Heart right ventricle (tissue), 16 donors: ENCODE measurements around the gene JPH2. TPM values are rescaled to one million over a fixed set of nuclear protein-coding genes. Genes with fewer than 3 reads are reported as not detected.
A peak's percentile ranks its signal among the peaks of the same experiment; 100 is the strongest.

Source experiments
- ATAC-seq, 8 donors: fragments of 200-7000 bp; cut with Tn5 transposase; one replicate each; pipeline ENCODE4 v1.9.1; 2020; ENCODE audit warnings: mild to moderate bottlenecking in 8 of 8, moderate library complexity in 8 of 8, moderate number of reproducible peaks in 1 of 8
- DNase-seq, 2 donors: peaks; one replicate each; pipeline ENCODE4 v3.0.0-alpha.2; 2020
- H3K27ac ChIP-seq, 10 donors: fragments of 200-600 bp; sonication (generic) in 2 of 10; one replicate each; pipeline versions ENCODE4 v1.5.0 to v1.8.0; 2020 to 2022; ENCODE audit warnings: mild to moderate bottlenecking in 3 of 10
- H3K27me3 ChIP-seq, 7 donors: fragments of 200-600 bp; one replicate each; pipeline ENCODE4 v1.8.0; 2021 to 2022; ENCODE audit warnings: mild to moderate bottlenecking in 2 of 7
- H3K36me3 ChIP-seq, 9 donors: fragments of 200-600 bp; sonication (generic) in 1 of 9; one replicate each; pipeline versions ENCODE4 v1.5.0 to v1.8.0; 2020 to 2022; ENCODE audit warnings: mild to moderate bottlenecking in 2 of 9
- H3K4me1 ChIP-seq, 9 donors: fragments of 200-600 bp; sonication (generic) in 1 of 9; one replicate each; pipeline versions ENCODE4 v1.5.0 to v1.8.0; 2020 to 2022; ENCODE audit warnings: mild to moderate bottlenecking in 4 of 9
- H3K4me3 ChIP-seq, 10 donors: fragments of 200-600 bp; sonication (generic) in 2 of 10; one replicate each; pipeline versions ENCODE4 v1.5.0 to v1.8.0; 2020 to 2022; ENCODE audit warnings: mild to moderate bottlenecking in 7 of 10, moderate library complexity in 2 of 10
- H3K9me3 ChIP-seq, 11 donors: fragments of 200-600 bp in 10 of 11; sonication (generic) in 2 of 11; one replicate each; pipeline versions ENCODE4 v1.5.0 to v1.8.0; 2013 to 2022; ENCODE audit warnings: mild to moderate bottlenecking in 2 of 11, control low read depth in 1 of 11, moderate library complexity in 1 of 11
- WGBS, 2 donors: extraction: QIAGEN DNeasy Blood & Tissue Kit; methylation state at CpG; one replicate each; pipeline ENCODE4 v1.1.7; 2013; ENCODE audit warnings: inconsistent platforms in 1 of 2; 5-methylcytosine and 5-hydroxymethylcytosine counted together
- intact Hi-C, 10 donors: fragments of 100-400 bp; cut with DNase I; formaldehyde crosslinking; loops; one replicate each; pipeline versions ENCODE4 v1.11.1 to v1.14.2; 2022
- polyA plus RNA-seq, 2 donors: library from polyadenylated mRNA; stranded (reverse); fragments of 200-250 nt; gene quantifications; one replicate each; pipeline ENCODE4 v1.2.3, GENCODE V29; 2013
- total RNA-seq, 10 donors: library from RNA; stranded (reverse); fragmentation: NEBNext Ultra II Directional in 3 of 10; extraction: Animal tissue kit (Norgen Biotek cat#: 25700) in 3 of 10; gene quantifications; one replicate each; pipeline versions ENCODE4 v1.2.1 to v1.2.4, GENCODE V29; 2021 to 2023
- TF ChIP-seq, protein P1 (sequence below), 9 donors: fragments of 200-600 bp; sonication (generic) in 2 of 9; IDR thresholded peaks; one replicate each; pipeline versions ENCODE4 v1.5.0 to v1.8.0; 2021 to 2022; ENCODE audit warnings: antibody characterized with exemption in 9 of 9, mild to moderate bottlenecking in 5 of 9, moderate library complexity in 1 of 9
- donor health status: Arrhythmogenic right ventricular cardiomyopathy.
- donor health status: ischemic (EF 13 %, LVEDD 7.1; RV severe dilation, severe dysfunction).
- donor health status: healthy with polysubstance abuse.
- donor health status: DM: no; HTN: yes; CAD: no.
- donor health status: DM: no; HTN: no; CAD: no.
- donor health status: ischemic (EF 25% LVEDD 6.9; RV normal size, moderate dysfunction).
- donor health status: ischemic (EF 25% LVEDD 5.7; RV mildly dilated, moderate dysfunction).
- donor health status: healthy.
- donor health status: DM: yes; HTN: yes; CAD: no.
- donor health status: Ischemic cardiomyopathy.
- donor health status: ischemic (EF 35%, LVEDD 5.7; RV mildly dilated, moderate dysfunction).
- donor health status: nonischemic (EF 11% LVEDD 7.7; RV severe dilation, severe dysfunction).
- donor health status: DM: yes; HTN: yes; CAD: no.
- donor health status: PGD.
- donor health status: ischemic (EF 29% LVEDD 5.4; RV normal size, mild dysfunction).
- donor health status: nonischemic (EF 23%, LVEDD 6.1; RV moderate dilation, normal function).

Gene JPH2
- total and polyA plus RNA-seq, 12 donors: 61.9 to 215 (median 146) TPM

DNA sequence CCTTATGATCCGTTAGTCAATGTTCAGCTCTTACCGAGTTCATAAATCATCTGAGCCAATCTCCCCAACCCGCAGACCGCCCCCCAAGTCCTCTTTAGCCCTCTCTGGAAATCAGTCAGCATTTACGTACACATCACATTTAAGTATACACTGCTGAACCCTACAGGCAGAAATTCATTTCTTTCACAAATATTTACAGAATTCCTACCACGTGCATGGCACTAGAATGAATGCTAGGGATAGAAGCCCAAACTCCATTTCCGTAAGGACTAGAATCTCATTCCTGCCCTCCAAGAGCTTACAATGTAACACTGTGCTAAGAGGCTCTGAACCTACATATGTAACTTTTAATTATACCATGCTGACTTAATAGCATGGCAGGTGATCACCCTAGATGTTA is 21.8 kb upstream of the JPH2 start:
- Histone ChIP-seq H3K36me3 (peaks cover 0 to 30% (median 12%) of the 10 kb centered on the region in 9 donors), H3K4me3 (peak overlapping the region in 9 of 10 donors; percentile 73 to 99 (median 94)), H3K27me3 (no peaks in the 10 kb centered on the region), H3K27ac (peak overlapping the region in 7 of 10 donors; percentile 14 to 99 (median 97)), H3K4me1 (peaks cover 0 to 75% (median 62%) of the 10 kb centered on the region in 9 donors), H3K9me3 (no peaks in the 10 kb centered on the region)
- WGBS, 2 donors: 39 to 42% methylated on average over 7 of the region's 7 CpGs
- ATAC-seq (no peak), DNase-seq (no peak)
- intact Hi-C loops: loop anchor here in 1 of 10 donors (5.0 kb wide), 1 partner anchor 751 kb away; the partner anchor contains the start of gene SRSF6
- TF ChIP-seq, protein P1, sequence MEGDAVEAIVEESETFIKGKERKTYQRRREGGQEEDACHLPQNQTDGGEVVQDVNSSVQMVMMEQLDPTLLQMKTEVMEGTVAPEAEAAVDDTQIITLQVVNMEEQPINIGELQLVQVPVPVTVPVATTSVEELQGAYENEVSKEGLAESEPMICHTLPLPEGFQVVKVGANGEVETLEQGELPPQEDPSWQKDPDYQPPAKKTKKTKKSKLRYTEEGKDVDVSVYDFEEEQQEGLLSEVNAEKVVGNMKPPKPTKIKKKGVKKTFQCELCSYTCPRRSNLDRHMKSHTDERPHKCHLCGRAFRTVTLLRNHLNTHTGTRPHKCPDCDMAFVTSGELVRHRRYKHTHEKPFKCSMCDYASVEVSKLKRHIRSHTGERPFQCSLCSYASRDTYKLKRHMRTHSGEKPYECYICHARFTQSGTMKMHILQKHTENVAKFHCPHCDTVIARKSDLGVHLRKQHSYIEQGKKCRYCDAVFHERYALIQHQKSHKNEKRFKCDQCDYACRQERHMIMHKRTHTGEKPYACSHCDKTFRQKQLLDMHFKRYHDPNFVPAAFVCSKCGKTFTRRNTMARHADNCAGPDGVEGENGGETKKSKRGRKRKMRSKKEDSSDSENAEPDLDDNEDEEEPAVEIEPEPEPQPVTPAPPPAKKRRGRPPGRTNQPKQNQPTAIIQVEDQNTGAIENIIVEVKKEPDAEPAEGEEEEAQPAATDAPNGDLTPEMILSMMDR (IDR thresholded peaks at IDR 0.05): no peak

DNA sequence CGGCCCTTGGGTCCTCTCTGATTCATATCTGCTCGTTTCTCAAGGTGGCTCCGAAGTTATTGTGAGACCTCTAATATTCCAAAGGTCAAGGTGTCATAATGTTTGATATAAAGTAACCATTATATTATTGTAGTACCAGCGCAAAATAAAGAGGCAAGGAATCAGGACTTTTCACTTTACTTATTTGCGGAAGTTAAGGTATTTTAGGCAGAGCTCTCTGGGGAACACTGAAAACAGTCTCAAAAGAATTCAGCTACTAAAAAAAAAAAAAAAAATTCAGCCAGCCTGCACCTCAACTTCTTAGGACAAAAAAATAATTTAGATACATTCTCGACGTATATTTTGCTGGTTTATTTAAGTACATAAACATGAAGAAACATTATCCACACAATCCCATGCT is 21.2 kb upstream of the JPH2 start:
- peak overlapping the region in 6 of 10 donors; percentile 73 to 99 (median 96) for H3K4me3 ChIP-seq
- no peak for DNase-seq
- TF ChIP-seq, protein P1 (IDR thresholded peaks at IDR 0.05): no peak
- WGBS, 2 donors: 38 to 52% methylated on average over 7 of the region's 7 CpGs
- no peaks in the 10 kb centered on the region for H3K27me3 ChIP-seq
- intact Hi-C loops: loop anchor here in 1 of 10 donors (5.0 kb wide), 1 partner anchor 751 kb away; the partner anchor contains the start of gene SRSF6
- peaks cover 0 to 31% (median 12%) of the 10 kb centered on the region in 9 donors for H3K36me3 ChIP-seq
- no peak for ATAC-seq
- H3K27ac ChIP-seq: peak overlapping the region in 7 of 10 donors; percentile 21 to 99 (median 93)
- H3K4me1 ChIP-seq: peaks cover 0 to 77% (median 63%) of the 10 kb centered on the region in 9 donors
- H3K9me3 ChIP-seq: no peaks in the 10 kb centered on the region

DNA sequence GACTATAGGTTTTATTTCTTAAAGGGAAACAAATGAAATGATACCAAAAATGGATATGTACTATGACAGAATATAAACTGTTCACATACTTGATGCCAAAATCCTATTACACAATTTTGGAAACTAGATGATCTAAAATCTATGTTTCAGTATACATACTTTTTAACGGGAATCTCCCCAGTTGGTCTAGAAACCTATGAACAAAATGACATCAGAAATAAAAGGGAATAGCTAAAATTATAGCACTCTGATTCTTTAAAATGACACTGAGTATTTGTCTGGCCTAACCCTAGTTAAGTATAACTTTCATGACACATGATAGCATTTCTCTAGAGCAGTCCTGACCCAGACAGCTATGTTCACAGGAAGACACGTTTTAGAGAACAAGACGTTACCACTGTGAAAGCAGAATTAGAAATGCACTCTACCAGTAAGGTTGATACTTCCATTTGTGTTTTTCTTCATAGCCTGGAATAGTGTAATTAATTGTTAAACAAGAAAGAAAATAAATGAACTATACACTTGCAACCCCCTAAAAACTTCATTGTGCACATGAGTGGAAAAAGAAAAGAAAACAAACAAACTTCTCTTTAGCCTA is 20.2 kb upstream of the JPH2 start:
- intact Hi-C loops: loop anchor here in 1 of 10 donors (5.0 kb wide), 1 partner anchor 750 kb away; the partner anchor contains the start of gene SRSF6
- DNase-seq (no peak), ATAC-seq (no peak)
- 29 to 40% methylated on average over 3 of the region's 3 CpGs for WGBS, 2 donors
- Histone ChIP-seq H3K36me3 (peaks cover 0 to 41% (median 17%) of the 10 kb centered on the region in 9 donors), H3K27me3 (no peaks in the 10 kb centered on the region), H3K9me3 (no peaks in the 10 kb centered on the region), H3K4me3 (no peak overlapping the region), H3K27ac (peak overlapping the region in 8 of 10 donors; percentile 3 to 99 (median 40)), H3K4me1 (peaks cover 0 to 77% (median 64%) of the 10 kb centered on the region in 9 donors)
- TF ChIP-seq, protein P1 (IDR thresholded peaks at IDR 0.05): no peak

DNA sequence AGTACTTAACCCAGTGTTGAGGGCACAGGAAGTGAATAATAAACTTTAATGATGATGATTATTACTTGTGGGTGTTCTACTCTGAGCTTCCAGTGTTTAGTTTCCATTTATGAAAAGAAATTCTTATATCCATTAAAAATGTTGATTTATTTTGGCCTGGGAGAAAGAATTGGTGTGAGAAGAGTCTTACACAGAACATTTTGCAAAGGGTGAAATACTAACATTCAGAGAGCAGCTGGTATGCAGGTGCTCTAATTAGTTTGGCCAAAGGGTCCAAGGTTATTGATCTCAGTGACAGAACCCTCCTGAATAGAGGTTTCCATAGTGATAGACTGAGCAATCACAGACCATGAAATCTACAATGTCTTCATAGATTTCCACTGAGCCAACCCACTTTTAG is 19.1 kb upstream of the JPH2 start:
- no peaks in the 10 kb centered on the region for H3K9me3 ChIP-seq
- TF ChIP-seq, protein P1 (IDR thresholded peaks at IDR 0.05): no peak
- intact Hi-C loops: loop anchor here in 1 of 10 donors (5.0 kb wide), 1 partner anchor 749 kb away; the partner anchor contains the start of gene SRSF6
- peaks cover 0 to 78% (median 61%) of the 10 kb centered on the region in 9 donors for H3K4me1 ChIP-seq
- ATAC-seq: no peak
- DNase-seq: no peak
- H3K27me3 ChIP-seq: no peaks in the 10 kb centered on the region
- H3K27ac ChIP-seq: peak overlapping the region in 2 of 10 donors; percentile 97 to 99
- peaks cover 0 to 52% (median 25%) of the 10 kb centered on the region in 9 donors for H3K36me3 ChIP-seq
- no peak overlapping the region for H3K4me3 ChIP-seq
